B cell (primary cell): ENCODE data around the gene PDS5A. TPM values are rescaled to one million over a fixed set of nuclear protein-coding genes. Genes with fewer than 3 reads are reported as not detected.

Experiments
- ATAC-seq: fragments of 200-7000 bp; cut with Tn5 transposase; one replicate; pipeline ENCODE4 v1.10.0; 2021; ENCODE audit warnings: low read depth, mild to moderate bottlenecking, moderate number of reproducible peaks, moderate library complexity
- CTCF ChIA-PET: fragments of 350-600 bp; sonication (Branson Sonifier 250); formaldehyde crosslinking; loops from one replicate; lab custom pipeline; 2021; ENCODE audit warnings: antibody characterized with exemption, inconsistent platforms; lab: Charles Lee
- POLR2A ChIA-PET: fragments of 350-600 bp; sonication (Branson Sonifier 250); formaldehyde crosslinking; loops from one replicate; lab custom pipeline; 2021; ENCODE audit warnings: antibody characterized with exemption; lab: Charles Lee
- DNase-seq: peaks from one replicate; pipeline ENCODE4 v3.0.0; 2013
- H2AFZ ChIP-seq: 2 replicates; pipeline ENCODE4 v1.6.1; 2012; ENCODE audit warnings: mild to moderate bottlenecking, low read depth, low read length; ENCODE audit not compliant: insufficient read depth, poor library complexity, severe bottlenecking
- H3K27ac ChIP-seq, 2 donors: 1 replicate in 1 of 2; 2 replicates in 1 of 2; pipeline ENCODE4 v1.5.1; 2012 to 2013; ENCODE audit warnings: low read length in 2 of 2, mild to moderate bottlenecking in 2 of 2, moderate library complexity in 1 of 2
- H3K27me3 ChIP-seq, 4 experiments: fragments of 200-600 bp in 1 of 4; sonication (generic) in 1 of 4; replicated peaks in 1 of 4; 1 replicate in 2 of 4; 2 replicates in 2 of 4; pipeline versions ENCODE4 v1.6.1 to v1.7.0; 2013 to 2016; ENCODE audit warnings: low read length in 3 of 4, mild to moderate bottlenecking in 2 of 4, mixed read lengths in 1 of 4, moderate library complexity in 1 of 4; ENCODE audit not compliant: insufficient read depth in 4 of 4, control insufficient read depth in 3 of 4; ENCODE audit errors: control extremely low read depth in 1 of 4
- H3K36me3 ChIP-seq, 2 experiments: replicated peaks in 1 of 2; 1 replicate in 1 of 2; 2 replicates in 1 of 2; pipeline versions ENCODE4 v1.6.1 to v1.7.1; 2013; ENCODE audit warnings: low read length in 1 of 2; ENCODE audit not compliant: insufficient read depth in 2 of 2, control insufficient read depth in 1 of 2; ENCODE audit errors: control extremely low read depth in 1 of 2, extremely low read depth in 1 of 2
- H3K4me1 ChIP-seq, 2 donors: fragments of 200-600 bp in 1 of 2; sonication (generic) in 1 of 2; 1 replicate in 1 of 2; 2 replicates in 1 of 2; pipeline versions ENCODE4 v1.5.1 to v1.6.1; 2013 to 2017; ENCODE audit warnings: low read length in 2 of 2; ENCODE audit not compliant: control insufficient read depth in 2 of 2, insufficient read depth in 2 of 2
- H3K4me2 ChIP-seq: replicated peaks from 2 replicates; pipeline ENCODE3; 2012; ENCODE audit warnings: mild to moderate bottlenecking, low read depth, low read length; ENCODE audit not compliant: poor library complexity, severe bottlenecking
- H3K4me3 ChIP-seq, 5 experiments: fragments of 200-600 bp in 1 of 5; sonication (generic) in 1 of 5; 1 replicate in 3 of 5; 2 replicates in 2 of 5; pipeline versions ENCODE4 v1.5.1 to v1.7.0; 2011 to 2016; ENCODE audit warnings: low read length in 4 of 5, mild to moderate bottlenecking in 4 of 5, low read depth in 2 of 5, control low read depth in 1 of 5, moderate library complexity in 1 of 5; ENCODE audit not compliant: insufficient read depth in 1 of 5; ENCODE audit errors: control extremely low read depth in 1 of 5, extremely low read depth in 1 of 5
- H3K79me2 ChIP-seq: fragments of 200-600 bp; sonication (generic); one replicate; pipeline ENCODE4 v1.6.0; 2016; ENCODE audit warnings: low read length; ENCODE audit not compliant: control insufficient read depth, insufficient read depth
- H3K9ac ChIP-seq: fragments of 200-600 bp; sonication (generic); 2 replicates; pipeline ENCODE4 v1.6.1; 2017; ENCODE audit warnings: mild to moderate bottlenecking, low read length, moderate library complexity
- H3K9me3 ChIP-seq, 3 donors: one replicate each; pipeline versions ENCODE4 v1.6.1 to v1.7.1; 2013; ENCODE audit warnings: low read length in 2 of 3; ENCODE audit not compliant: control insufficient read depth in 2 of 3, insufficient read depth in 1 of 3; ENCODE audit errors: control extremely low read depth in 1 of 3
- H4K20me1 ChIP-seq: 2 replicates; pipeline ENCODE4 v1.6.0; 2012; ENCODE audit warnings: mild to moderate bottlenecking, low read length; ENCODE audit not compliant: insufficient read depth, control insufficient read depth, poor library complexity, severe bottlenecking
- H3K27ac Mint-ChIP-seq: one replicate; pipeline ENCODE4 v1.8.0; 2021; ENCODE audit warnings: mixed read lengths
- H3K27me3 Mint-ChIP-seq: one replicate; pipeline ENCODE4 v1.8.0; 2021; ENCODE audit warnings: mixed read lengths
- H3K4me1 Mint-ChIP-seq: one replicate; pipeline ENCODE4 v1.8.0; 2021; ENCODE audit warnings: mixed read lengths
- H3K4me3 Mint-ChIP-seq: one replicate; pipeline ENCODE4 v1.8.0; 2021; ENCODE audit warnings: mixed read lengths
- H3K9me3 Mint-ChIP-seq: one replicate; pipeline ENCODE4 v1.8.0; 2022; ENCODE audit warnings: mixed read lengths; ENCODE audit not compliant: insufficient read depth
- CTCF ChIP-seq: fragments of 200-600 bp; IDR thresholded peaks from one replicate; pipeline ENCODE4 v1.8.0; 2022; ENCODE audit warnings: antibody characterized with exemption, mild to moderate bottlenecking
- EZH2 ChIP-seq: IDR thresholded peaks from 2 replicates; pipeline ENCODE4 v1.6.1; 2012; ENCODE audit warnings: borderline replicate concordance, low read depth, mild to moderate bottlenecking, moderate library complexity, low read length; ENCODE audit not compliant: insufficient read depth, poor library complexity, severe bottlenecking
- whole genome bisulfite sequencing: methylation state at CpG from one replicate; pipeline ENCODE4 v1.1.5; 2013; ENCODE audit warnings: missing lambda C conversion rate; ENCODE audit not compliant: insufficient coverage; 5-methylcytosine and 5-hydroxymethylcytosine counted together
- intact Hi-C: fragments of 100-400 bp; cut with micrococcal nuclease; formaldehyde crosslinking; loops from one replicate; pipeline ENCODE4 v1.10.0; 2022
- polyA plus RNA-seq: library from polyadenylated mRNA; depleted of rRNA; stranded (reverse); fragments of >200 nt; gene quantifications from 2 replicates; pipeline ENCODE4 v1.2.3, GENCODE V29; 2012
- total RNA-seq, 2 donors: library from RNA; stranded (reverse); fragments of 120-200 nt in 1 of 2; gene quantifications; 1 replicate in 1 of 2; 2 replicates in 1 of 2; pipeline versions ENCODE4 v1.2.3 to v1.2.4, GENCODE V29; 2013 to 2022

Gene PDS5A
- total and polyA plus RNA-seq, 2 donors (not counting 1 experiment from before 2014, with no cell fraction given) = 19.4 to 111 TPM

- Histone ChIP-seq H4K20me1 (no peaks in the 10 kb centered on the region), H3K4me2 (no peak overlapping the region), H3K36me3 (no peaks in the 10 kb centered on the region), H3K79me2 (no peaks in the 10 kb centered on the region), H3K4me3 (no peak overlapping the region), H3K9me3 (peaks cover 0 to 7% (median 0%) of the 10 kb centered on the region in 3 donors), H3K27ac (no peak overlapping the region), H3K9ac (no peak overlapping the region), H2AFZ (no peak overlapping the region), H3K4me1 (no peaks in the 10 kb centered on the region), H3K27me3 (no peaks in the 10 kb centered on the region)
- DNase-seq = no peak
- intact Hi-C loops = no loop called here
- H3K4me1 Mint-ChIP-seq = no peaks in the 10 kb centered on the region
- 95% methylated on average over 6 of the region's 6 CpGs for WGBS
- no peak overlapping the region for H3K4me3 Mint-ChIP-seq
- H3K9me3 Mint-ChIP-seq = no peaks in the 10 kb centered on the region
- ATAC-seq = no peak
- no peaks in the 10 kb centered on the region for H3K27me3 Mint-ChIP-seq
- POLR2A ChIA-PET = no interaction called here
- CTCF ChIA-PET = no interaction called here
- H3K27ac Mint-ChIP-seq = no peak overlapping the region
- TF ChIP-seq CTCF = no peak
- TF ChIP-seq EZH2 = no peak
Observed at GRCh38 chr4:39812500-39812899, 165.2 kb downstream of the PDS5A start.

GRCh38 chr4:39808231-39808749 lies 169.4 kb downstream of the PDS5A start:
- Mint-ChIP-seq H3K9me3 (no peaks in the 10 kb centered on the region), H3K27me3 (no peaks in the 10 kb centered on the region), H3K4me1 (no peaks in the 10 kb centered on the region), H3K27ac (no peak overlapping the region), H3K4me3 (no peak overlapping the region)
- ChIA-PET CTCF (interaction anchor here (0.6 kb wide), 1 partner anchor 68 kb away, joined by 3 read pairs; no protein-coding TSS in a partner anchor), POLR2A (no interaction called here)
- H4K20me1 ChIP-seq = no peaks in the 10 kb centered on the region
- H3K4me2 ChIP-seq = no peak overlapping the region
- H3K9ac ChIP-seq = no peak overlapping the region
- no peak for TF ChIP-seq EZH2
- TF ChIP-seq CTCF = no peak
- ATAC-seq = no peak
- DNase-seq = no peak
- H3K27me3 ChIP-seq = no peaks in the 10 kb centered on the region
- H3K79me2 ChIP-seq = no peaks in the 10 kb centered on the region
- WGBS = 91% methylated on average over 3 of the region's 8 CpGs
- H2AFZ ChIP-seq = no peak overlapping the region
- no peak overlapping the region for H3K4me3 ChIP-seq
- intact Hi-C loops = no loop called here
- H3K9me3 ChIP-seq = peaks cover 0 to 7% (median 0%) of the 10 kb centered on the region in 3 donors
- no peak overlapping the region for H3K27ac ChIP-seq
- H3K4me1 ChIP-seq = no peaks in the 10 kb centered on the region
- H3K36me3 ChIP-seq = no peaks in the 10 kb centered on the region
